ENCODE measurements around the gene MRM3. TPM values are rescaled to one million over a fixed set of nuclear protein-coding genes. Genes with fewer than 3 reads are reported as not detected.
A peak's percentile ranks its signal among the peaks of the same experiment; 100 is the strongest.
"Not testable (repeated sequence)": the region's sequence is repeated elsewhere in the genome, so short reads cannot be mapped to it uniquely, and the experiment has no call there.

Gene MRM3
- total RNA-seq, 1 donor from 2014 or later: 18.7 TPM

DNA sequence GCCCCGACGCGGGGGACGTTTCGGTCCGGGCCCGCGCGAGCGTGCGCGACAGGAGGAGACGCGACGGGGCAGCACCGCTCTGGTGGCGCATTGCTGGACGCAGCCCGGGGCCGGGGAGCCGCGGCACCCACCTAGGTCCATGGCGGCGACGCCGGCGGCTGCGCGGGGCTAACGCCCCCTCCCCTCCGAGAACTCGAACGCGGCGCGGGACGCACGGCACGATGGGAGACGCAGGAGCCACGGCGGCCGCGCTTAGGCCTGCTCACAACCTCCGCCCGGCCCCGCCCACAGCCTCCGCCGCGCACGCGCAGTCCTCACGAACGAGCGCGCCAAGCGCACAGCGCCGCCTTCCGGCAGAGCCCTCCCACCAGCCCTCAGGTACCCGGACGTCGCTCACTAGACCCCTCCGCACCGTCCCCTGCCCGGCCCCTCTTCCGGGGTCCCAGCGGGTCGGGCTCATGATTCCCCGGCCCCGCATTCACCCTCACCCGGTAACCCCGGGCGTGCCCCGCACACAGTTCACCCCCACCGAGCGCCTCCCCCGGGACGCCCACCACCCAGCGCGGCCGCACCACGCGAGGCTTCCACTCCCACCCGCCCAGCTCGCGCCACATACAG is 30.0 kb upstream of the MRM3 start, which contains the start of gene GEMIN4:
TSS of gene GEMIN4 (minus strand) at position 263 of the 618 bp plus-strand sequence. CDS start at position 141, 122 bp downstream.
- Histone ChIP-seq H3K27ac (replicated peaks) (peak within 1 kb of the TSS; percentile 88), H3K27me3 (ENCODE audit: low read depth) (no peaks in the 10 kb centered on the region), H3K9me3 (replicated peaks) (no peaks in the 10 kb centered on the region), H3K4me3 (peak within 1 kb of the TSS; percentile 99), H3K4me1 (peaks cover 39% of the 10 kb centered on the region), H3K36me3 (peaks cover 8% of the 10 kb centered on the region)
- peak; percentile 93 for DNase-seq
- TF ChIP-seq CTCF (IDR thresholded peaks at IDR 0.05; ENCODE audit: borderline replicate concordance): peak; percentile 97
- intact Hi-C loops (cut with micrococcal nuclease): no loop called here

GRCh38 chr17:752620-753219 is 29.4 kb upstream of the MRM3 start:
- Histone ChIP-seq H3K27me3 (ENCODE audit: low read depth) (no peaks in the 10 kb centered on the region), H3K36me3 (peaks cover 4% of the 10 kb centered on the region), H3K4me1 (peaks cover 39% of the 10 kb centered on the region), H3K27ac (replicated peaks) (peak overlapping the region; percentile 88), H3K9me3 (replicated peaks) (no peaks in the 10 kb centered on the region), H3K4me3 (peak overlapping the region; percentile 99)
- TF ChIP-seq CTCF (IDR thresholded peaks at IDR 0.05; ENCODE audit: borderline replicate concordance): peak; percentile 4
- intact Hi-C loops (cut with micrococcal nuclease): no loop called here
- DNase-seq: peak; percentile 75

DNA sequence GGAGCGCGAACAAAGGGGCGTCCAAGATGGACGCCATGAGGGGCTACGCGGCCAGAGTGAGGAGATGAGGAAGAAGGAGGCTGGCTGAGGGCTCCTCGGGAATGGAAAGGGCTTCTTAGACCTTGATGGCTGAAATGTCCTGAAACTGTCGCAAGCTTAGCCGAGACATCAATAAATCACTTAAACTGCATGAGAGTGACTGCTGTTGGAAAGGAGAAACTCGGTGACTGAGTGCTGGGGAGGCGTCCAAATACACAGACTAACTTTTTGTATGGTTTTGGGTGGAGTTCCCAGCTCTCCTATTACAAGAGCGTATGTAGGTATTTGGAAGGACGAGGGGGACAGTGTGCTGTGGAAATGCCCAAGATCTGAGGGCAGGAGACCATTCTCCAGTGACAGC is 28.7 kb upstream of the MRM3 start:
- no peak for TF ChIP-seq CTCF (IDR thresholded peaks at IDR 0.05; ENCODE audit: borderline replicate concordance)
- Histone ChIP-seq H3K9me3 (replicated peaks) (no peaks in the 10 kb centered on the region), H3K27ac (replicated peaks) (peak overlapping the region; percentile 41), H3K27me3 (ENCODE audit: low read depth) (no peaks in the 10 kb centered on the region), H3K4me1 (peaks cover 39% of the 10 kb centered on the region), H3K4me3 (peak overlapping the region; percentile 99), H3K36me3 (peaks cover 9% of the 10 kb centered on the region)
- intact Hi-C loops (cut with micrococcal nuclease): no loop called here
- DNase-seq: no peak

DNA sequence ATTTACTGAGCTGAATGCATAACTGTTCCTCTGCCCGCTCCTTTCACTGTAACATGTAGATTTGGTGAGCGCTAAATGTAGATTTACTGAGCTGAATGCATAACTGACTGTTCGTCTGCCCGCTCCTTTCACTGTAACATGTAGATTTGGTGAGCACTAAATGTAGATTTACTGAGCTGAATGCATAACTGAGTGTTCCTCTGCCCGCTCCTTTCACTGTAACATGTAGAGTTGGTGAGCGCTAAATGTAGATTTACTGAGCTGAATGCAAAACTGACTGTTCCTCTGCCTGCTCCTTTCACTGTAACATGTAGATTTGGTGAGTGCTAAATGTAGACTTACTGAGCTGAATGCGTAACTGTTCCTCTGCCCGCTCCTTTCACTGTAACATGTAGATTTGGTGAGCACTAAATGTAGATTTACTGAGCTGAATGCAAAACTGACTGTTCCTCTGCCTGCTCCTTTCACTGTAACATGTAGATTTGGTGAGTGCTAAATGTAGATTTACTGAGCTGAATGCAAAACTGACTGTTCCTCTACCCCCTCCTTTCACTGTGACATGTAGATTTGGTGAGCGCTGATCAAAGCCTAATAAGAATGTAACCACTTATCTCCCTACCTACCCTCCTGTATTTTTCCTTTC is 26.7 kb upstream of the MRM3 start:
- H3K4me3 ChIP-seq; H3K9me3 ChIP-seq (replicated peaks); H3K27me3 ChIP-seq (ENCODE audit: low read depth); intact Hi-C loops (cut with micrococcal nuclease); DNase-seq: not testable (repeated sequence)
- H3K36me3 ChIP-seq: peaks cover 26% of the 10 kb centered on the region
- peak overlapping the region; percentile 45 for H3K27ac ChIP-seq (replicated peaks)
- H3K4me1 ChIP-seq: peaks cover 38% of the 10 kb centered on the region

GRCh38 chr17:756010-756567 is 26.1 kb upstream of the MRM3 start:
- H3K27me3 ChIP-seq (ENCODE audit: low read depth); H3K4me3 ChIP-seq; H3K9me3 ChIP-seq (replicated peaks); intact Hi-C loops (cut with micrococcal nuclease); DNase-seq: not testable (repeated sequence)
- Histone ChIP-seq H3K27ac (replicated peaks) (peak overlapping the region; percentile 45), H3K4me1 (peaks cover 36% of the 10 kb centered on the region), H3K36me3 (peaks cover 28% of the 10 kb centered on the region)

DNA sequence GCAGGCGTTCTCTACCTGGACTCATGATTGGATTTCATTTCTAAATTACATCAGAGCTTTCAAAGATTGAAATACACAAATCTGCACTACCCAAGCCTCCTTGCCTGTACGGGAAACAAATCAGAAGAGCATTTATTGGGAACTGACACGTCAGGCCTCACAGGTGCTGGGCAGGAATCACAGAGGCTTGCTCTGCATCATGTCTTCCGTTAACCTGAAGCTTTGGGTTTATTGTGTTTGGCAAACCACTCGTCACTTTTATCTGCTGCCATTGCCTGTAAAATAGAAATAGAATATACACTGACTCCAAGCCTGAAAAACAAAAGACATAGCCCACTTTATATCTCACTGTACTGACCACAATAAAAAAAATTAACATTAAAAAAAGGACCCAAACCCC is 22.2 kb upstream of the MRM3 start:
- intact Hi-C loops (cut with micrococcal nuclease): no loop called here
- H3K27ac ChIP-seq (replicated peaks): peak overlapping the region; percentile 68
- no peak overlapping the region for H3K4me3 ChIP-seq
- TF ChIP-seq CTCF (IDR thresholded peaks at IDR 0.05; ENCODE audit: borderline replicate concordance): no peak
- peaks cover 60% of the 10 kb centered on the region for H3K36me3 ChIP-seq
- peaks cover 18% of the 10 kb centered on the region for H3K4me1 ChIP-seq
- no peaks in the 10 kb centered on the region for H3K9me3 ChIP-seq (replicated peaks)
- no peaks in the 10 kb centered on the region for H3K27me3 ChIP-seq (ENCODE audit: low read depth)
- no peak for DNase-seq

All from left ventricle myocardium inferior (tissue), 1 donor.